Hypothalamus (tissue), 51 donors: ENCODE data around the gene LYPD5.
"Not testable (repeated sequence)": the region's sequence is repeated elsewhere in the genome, so short reads cannot be mapped to it uniquely, and the experiment has no call there.

Source experiments
- DNase-seq, 51 donors: peaks; one replicate each; lab custom pipeline; 2025; lab: John Stamatoyannopoulos, UW

LYPD5 gene, protein sequence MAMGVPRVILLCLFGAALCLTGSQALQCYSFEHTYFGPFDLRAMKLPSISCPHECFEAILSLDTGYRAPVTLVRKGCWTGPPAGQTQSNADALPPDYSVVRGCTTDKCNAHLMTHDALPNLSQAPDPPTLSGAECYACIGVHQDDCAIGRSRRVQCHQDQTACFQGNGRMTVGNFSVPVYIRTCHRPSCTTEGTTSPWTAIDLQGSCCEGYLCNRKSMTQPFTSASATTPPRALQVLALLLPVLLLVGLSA

GRCh38 chr19:43802216-43802951 is at the start of gene LYPD5:
Gene LYPD5 (minus strand): TSS chr19:43802447. CDS start chr19:43802380, 67 bp downstream.
- no peak for DNase-seq

GRCh38 chr19:43848821-43849220 is 46.6 kb upstream of the LYPD5 start:
- DNase-seq = no peak

GRCh38 chr19:43847884-43848283 is 45.6 kb upstream of the LYPD5 start:
- DNase-seq = no peak

GRCh38 chr19:43847246-43847645 is 45.0 kb upstream of the LYPD5 start:
- DNase-seq = no peak

- no peak for DNase-seq
Observed at GRCh38 chr19:43842007-43842406, 39.8 kb upstream of the LYPD5 start.

GRCh38 chr19:43839139-43839538 is 36.9 kb upstream of the LYPD5 start:
- no peak for DNase-seq

- peak; percentile 40 to 94 (median 84) for DNase-seq
Observed at GRCh38 chr19:43826787-43827754, 24.8 kb upstream of the LYPD5 start, which contains the start of gene ZNF283. Gene ZNF283 (plus strand): TSS chr19:43827321. CDS start chr19:43833505, 6,184 bp downstream.

DNA sequence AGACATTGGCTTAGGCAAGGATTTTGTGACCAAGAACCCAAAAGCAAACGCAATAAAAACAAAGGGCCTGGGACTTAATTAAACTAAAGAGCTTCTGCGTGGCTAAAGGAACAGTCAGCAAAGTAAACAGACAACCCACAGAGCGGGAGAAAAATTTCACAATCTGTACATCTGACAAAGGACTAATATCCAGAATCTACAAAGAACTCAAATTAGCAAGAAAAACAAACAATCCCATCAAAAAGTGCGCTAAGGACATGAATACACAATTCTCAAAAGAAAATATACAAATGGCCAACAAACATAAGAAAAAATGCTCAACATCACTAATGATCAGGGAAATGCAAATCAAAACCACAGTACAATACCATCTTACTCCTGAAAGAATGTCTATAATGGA is 22.3 kb upstream of the LYPD5 start:
- DNase-seq = not testable (repeated sequence)

- not testable (repeated sequence) for DNase-seq
Observed at GRCh38 chr19:43823856-43824255, 21.6 kb upstream of the LYPD5 start.

- DNase-seq = no peak
Observed at GRCh38 chr19:43820884-43821215, 18.6 kb upstream of the LYPD5 start.

- peak in 38 of 51 donors; percentile 0 to 67 (median 29) for DNase-seq
Observed at GRCh38 chr19:43820098-43820883, 18.0 kb upstream of the LYPD5 start.

DNA sequence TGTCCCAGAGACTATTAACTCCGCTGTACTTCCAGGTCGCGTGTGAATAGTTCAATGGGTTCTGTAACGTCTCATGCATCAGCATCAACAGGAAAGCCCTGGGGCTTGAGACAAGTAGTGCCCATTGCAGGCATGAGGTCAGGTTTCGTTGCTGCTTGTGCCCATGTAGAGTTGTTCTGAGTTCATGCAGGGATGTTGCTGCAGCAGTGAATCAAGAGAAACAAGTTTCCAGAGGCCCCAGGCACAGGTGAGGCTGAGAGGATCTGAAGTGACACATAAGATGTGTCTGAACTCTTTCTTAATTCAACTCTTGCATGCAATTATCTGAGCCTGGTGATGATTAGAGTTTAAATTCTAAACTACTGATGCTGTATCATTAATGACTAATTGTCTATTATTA is 16.3 kb upstream of the LYPD5 start:
- DNase-seq = no peak

DNA sequence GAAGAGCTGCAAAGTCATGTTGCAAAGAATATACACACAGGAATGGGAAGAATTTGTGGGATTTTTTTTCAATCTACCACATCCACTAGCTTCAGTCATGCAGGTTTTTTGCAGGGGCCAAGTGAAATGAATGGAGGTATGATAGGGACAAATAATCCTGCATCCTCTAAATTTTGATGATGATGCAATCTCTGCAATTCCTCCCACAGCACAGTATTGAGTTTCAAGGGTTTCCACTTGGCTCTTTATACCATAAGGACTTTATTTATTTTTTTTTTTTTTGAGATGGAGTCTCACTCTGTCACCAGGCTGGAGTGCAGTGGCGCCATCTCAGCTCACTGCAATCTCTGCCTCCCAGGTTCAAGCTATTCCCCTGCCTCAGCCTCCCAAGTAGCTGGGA is 15.2 kb upstream of the LYPD5 start:
- not testable (repeated sequence) for DNase-seq

DNA sequence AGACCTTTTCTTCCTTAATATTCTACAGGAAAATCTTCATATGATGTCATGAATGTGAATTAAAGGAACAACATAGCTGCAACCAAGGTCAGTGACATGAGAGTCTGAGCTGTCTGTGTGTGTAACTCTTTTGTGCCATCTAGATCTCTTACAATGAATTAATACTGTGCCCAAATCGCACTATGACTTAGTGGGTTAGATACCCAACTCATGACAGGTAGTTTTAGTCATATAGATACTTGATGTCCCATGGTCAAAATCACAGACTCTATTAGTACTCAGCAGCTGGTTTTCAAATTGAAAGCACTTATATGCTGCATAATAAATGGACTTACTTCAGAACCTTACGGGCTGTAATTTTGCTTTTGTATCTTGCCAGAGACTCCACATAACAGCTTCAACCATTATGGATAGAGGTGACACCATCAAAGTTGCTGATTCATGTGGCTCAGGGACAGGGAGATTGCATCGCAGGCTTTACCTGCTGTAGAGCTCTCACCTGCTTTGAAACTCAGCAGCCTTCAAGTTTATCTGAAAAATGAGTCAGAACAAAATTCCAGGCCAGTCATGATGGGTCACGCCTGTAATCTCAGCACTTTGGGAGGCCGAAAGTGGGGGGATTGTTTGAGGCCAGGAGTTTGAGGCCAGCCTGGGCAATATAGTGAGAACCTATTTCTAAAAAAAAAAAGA is 12.6 kb upstream of the LYPD5 start:
- no peak for DNase-seq

DNA sequence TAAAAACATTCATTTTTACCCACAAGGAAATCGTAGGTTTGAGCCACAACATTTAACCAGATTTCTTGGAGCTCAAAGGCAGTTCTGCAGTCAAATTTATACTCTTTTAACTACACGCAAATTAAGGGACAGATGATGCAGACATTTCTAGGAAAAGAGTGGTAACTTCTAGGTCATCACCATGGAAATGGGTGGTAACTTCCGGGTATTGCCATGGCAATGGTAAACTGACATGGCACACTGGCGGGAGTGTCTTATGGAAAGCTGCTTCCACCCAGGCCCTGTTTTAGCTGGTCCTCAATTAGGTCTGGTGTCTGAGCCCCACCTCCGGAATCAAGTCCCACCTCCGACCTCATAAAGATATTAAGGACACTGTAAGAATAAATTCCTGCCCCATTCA is 10.4 kb upstream of the LYPD5 start:
- no peak for DNase-seq

GRCh38 chr19:43812259-43812658 is 10.0 kb upstream of the LYPD5 start:
- no peak for DNase-seq

- DNase-seq = no peak
Observed at GRCh38 chr19:43811837-43812236, 9.6 kb upstream of the LYPD5 start.

DNA sequence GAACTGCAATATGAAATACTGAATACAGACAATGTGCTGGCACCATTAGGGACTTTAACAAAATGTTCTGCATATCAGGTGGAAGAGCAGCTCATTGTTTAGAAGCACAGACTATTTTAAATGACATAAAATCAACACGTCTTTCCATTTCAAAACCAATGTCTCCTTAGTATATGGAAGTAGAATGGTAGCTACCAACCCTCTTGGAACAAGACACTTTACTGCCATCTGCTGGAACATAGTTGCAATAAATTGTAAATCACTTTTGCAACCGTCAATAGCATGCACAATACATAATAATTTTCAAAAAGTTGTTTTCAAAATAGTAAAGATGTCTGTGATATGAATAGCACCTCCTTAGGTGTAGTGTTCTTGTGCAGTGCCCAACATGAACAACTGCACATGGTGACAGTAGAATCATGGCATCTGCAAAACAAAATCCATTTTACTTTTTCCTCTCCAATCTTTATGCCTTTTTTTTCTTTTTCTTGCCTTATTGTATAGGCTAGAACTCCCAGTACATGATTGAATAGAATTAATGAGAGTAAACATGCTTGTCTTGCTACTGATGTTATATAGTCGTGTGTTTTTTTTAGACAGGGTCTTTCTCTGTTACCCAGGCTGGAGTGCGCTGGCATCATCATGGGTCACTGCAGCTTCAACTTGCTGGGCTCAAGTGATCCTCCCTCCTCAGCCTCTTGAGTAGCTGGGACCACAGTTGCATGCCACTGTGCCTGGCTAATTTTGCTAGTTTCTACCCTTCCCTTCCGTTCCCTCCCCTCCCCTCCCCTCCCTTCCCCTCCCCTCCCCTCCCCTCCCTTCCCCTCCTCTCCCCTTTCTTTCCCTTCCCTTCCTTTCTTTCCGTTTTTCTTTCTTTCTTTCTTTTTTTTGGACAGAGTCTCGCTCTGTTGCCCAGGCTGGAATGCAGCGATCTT is 7.8 kb upstream of the LYPD5 start:
- DNase-seq = peak in 1 of 51 donors; percentile 4

GRCh38 chr19:43807651-43808050 is 5.4 kb upstream of the LYPD5 start:
- no peak for DNase-seq
